HG03575 (cell line): ENCODE results near the gene DNM1.
"Not testable (repeated sequence)": the region's sequence is repeated elsewhere in the genome, so short reads cannot be mapped to it uniquely, and the experiment has no call there.

ENCODE experiments used
- ATAC-seq: cut with Tn5 transposase; IDR thresholded peaks from one replicate; pipeline ENCODE4 v1.9.1; 2021; ENCODE audit not compliant: unreplicated experiment, insufficient number of reproducible peaks, low FRiP score; ENCODE audit errors: extremely low read depth

Gene DNM1

DNA sequence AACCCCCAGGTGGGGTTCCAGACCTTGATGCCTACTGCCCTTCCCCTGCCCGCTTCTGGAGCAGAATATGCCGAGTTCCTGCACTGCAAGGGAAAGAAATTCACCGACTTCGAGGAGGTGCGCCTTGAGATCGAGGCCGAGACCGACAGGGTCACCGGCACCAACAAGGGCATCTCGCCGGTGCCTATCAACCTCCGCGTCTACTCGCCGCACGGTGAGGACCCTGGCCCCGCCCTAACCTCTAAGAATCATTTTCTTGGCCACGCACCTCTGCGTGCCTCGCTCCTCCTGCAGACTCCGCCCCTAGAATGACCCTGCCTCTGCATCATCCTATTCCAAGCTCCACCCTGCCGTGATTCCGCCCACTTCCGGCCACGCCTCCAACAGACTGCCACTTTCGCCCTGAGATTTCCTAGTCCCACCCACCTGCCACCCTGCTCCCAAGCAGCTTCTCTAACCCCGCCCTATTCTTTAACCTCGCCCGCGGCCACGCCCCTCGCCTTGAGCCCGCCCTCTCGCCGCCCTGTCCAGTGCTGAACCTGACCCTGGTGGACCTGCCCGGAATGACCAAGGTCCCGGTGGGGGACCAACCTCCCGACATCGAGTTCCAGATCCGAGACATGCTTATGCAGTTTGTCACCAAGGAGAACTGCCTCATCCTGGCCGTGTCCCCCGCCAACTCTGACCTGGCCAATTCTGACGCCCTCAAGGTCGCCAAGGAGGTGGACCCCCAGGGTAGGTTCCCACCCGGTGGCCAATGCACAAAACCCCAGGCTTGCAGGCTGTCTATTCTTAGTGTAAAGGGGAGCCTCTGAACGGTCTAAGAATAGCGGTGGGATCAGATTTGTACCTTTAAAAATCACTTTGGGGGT is 15.6 kb downstream of the DNM1 start:
- peak; percentile 80 for ATAC-seq

DNA sequence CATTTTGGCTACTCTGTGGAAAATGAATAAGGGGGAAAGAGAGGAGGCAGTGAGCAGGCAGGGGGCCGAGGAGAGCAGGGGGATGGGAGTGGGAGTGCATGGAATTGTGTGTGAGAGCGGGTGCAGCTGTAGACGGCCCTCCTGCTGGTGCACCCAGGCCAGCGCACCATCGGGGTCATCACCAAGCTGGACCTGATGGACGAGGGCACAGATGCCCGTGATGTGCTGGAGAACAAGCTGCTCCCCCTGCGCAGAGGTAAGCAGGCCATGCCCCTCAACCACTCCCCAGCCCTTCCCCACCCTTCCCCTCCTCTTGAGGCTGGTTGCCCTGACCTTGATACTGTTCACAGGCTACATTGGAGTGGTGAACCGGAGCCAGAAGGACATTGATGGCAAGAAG is 16.7 kb downstream of the DNM1 start:
- ATAC-seq, result no peak

DNA sequence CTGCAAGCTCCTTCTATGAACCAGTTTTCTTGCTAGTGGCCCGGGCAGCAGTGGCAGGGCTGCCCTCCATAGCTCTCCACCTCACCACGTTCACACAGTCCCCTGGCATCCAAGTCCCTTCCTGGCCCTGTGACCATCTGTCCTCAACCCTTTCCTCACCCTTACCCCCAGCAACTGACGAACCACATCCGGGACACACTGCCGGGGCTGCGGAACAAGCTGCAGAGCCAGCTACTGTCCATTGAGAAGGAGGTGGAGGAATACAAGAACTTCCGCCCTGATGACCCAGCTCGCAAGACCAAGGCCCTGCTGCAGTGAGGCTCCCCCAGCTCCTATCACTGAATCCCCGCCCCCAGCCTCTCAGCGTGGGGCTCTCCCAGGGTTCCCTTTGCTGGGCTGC is 18.8 kb downstream of the DNM1 start:
- no peak for ATAC-seq

DNA sequence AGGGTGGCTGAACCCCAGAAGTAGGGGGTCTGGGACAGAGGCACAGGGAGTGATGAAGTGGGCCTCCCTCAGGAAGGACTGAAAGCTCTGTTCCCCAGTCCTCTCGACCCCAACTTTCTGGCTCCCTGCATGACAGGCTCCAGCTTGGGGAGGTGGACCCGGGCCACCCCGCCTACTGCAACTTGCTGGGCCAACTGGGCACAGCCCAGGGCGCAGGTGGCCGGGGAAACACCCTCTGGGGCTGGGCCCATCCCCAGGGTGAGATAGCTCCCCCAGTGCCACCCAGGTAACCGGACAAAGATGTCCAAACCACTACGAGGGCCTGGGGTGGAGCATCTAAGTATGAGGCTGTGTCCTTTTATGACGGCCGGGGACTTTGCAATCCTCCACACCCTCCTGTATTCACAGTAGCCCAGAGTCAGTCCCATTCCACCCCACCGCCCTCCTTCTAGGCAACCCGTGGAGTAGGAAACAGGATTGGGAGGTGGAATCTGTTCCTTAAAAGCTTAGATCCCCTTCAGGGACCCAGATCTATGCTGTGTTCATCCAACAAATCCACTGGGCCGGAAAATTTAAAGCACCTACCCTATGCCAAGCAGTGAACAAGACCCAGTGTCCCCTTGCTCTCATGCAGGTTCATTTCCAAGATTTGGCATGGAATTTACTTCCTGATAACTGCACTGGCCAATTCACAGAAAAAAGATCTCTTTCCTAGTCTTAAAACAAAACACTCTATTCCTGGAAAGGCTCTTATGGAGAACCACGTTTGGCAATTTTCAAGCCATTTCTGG is 19.9 kb downstream of the DNM1 start:
- no peak for ATAC-seq

DNA sequence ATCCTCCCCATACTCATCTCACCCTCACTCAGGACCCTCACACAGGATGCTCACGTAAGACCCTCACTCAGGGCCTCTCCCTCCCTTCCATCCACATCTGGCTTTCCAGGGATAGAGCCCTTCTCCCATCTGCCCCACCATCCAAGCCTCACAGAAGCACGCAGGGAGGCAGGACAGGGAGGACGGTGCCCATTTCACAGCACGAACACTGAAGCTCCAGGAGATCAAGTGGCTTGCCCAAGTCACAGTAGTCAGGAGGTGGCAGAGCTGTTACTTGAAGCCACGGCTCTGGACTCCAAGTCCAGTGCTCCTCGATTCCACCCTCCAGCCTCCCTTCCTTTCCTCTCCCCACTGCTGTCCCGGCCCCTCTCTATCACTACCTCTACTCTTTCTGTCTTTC is 21.7 kb downstream of the DNM1 start:
- no peak for ATAC-seq

DNA sequence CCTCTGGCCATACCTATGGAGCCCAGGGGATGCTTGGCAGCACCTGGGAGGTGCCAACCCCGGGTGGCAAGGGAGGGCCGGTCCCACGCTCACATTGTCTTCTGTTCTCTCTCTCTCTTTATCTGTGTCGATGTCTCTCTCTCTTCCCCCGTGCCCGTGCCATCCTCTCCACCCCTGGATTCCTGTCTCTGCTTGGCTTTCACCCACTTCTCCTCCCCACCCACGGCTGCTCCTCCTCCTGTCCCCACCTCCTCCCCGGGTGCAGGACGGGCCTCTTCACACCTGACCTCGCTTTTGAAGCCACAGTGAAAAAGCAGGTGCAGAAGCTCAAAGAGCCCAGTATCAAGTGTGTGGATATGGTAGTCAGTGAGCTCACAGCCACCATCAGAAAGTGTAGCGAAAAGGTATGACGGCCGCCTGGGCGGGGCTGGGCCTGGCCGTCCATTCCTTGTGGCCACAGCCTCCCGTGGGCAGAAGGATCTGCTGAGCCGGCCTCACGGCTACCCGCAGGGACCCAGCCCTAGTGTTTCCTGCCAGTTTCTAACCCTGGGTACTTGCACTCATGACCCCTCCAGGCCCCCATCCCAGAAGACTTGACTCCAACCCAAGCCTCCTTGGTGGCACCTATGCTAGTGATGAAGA is 22.7 kb downstream of the DNM1 start:
- no peak for ATAC-seq

DNA sequence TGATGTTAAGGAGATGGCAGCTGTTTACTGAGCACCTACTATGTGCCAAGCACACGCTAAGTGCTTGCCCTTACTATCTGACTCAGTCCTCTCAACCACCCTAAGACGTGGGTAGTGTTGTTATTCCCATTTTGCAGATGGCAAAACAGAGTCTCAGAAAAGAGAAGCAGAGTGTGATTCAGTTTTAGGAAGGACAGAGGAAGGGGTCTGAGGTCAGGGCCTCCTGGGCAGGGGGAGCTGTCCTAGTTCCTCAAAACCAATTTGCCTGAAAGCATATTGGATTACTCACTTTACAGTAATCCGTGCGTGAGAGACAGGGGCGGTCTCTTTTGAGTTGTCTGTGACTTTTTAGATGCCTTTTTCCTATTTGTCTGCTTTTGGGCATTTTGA is 23.2 kb downstream of the DNM1 start:
- ATAC-seq, result no peak

DNA sequence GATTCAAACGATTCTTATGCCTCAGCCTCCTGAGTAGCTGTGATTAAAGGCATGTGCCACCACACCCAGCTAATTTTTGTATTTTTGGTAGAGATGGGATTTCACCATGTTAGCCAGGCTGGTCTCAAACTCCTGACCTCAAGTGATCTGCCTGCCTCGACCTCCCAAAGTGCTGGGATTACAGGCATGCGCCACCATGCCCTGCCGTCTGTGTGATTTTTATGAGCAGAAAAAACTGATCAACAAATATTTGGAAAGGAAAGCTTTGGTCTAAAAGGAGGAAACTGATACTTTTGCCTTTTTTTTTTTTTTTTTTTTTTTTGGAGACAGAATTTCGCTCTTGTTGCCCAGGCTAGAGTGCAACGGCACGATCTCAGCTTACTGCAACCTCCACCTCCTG is 27.7 kb downstream of the DNM1 start:
- not testable (repeated sequence) for ATAC-seq

DNA sequence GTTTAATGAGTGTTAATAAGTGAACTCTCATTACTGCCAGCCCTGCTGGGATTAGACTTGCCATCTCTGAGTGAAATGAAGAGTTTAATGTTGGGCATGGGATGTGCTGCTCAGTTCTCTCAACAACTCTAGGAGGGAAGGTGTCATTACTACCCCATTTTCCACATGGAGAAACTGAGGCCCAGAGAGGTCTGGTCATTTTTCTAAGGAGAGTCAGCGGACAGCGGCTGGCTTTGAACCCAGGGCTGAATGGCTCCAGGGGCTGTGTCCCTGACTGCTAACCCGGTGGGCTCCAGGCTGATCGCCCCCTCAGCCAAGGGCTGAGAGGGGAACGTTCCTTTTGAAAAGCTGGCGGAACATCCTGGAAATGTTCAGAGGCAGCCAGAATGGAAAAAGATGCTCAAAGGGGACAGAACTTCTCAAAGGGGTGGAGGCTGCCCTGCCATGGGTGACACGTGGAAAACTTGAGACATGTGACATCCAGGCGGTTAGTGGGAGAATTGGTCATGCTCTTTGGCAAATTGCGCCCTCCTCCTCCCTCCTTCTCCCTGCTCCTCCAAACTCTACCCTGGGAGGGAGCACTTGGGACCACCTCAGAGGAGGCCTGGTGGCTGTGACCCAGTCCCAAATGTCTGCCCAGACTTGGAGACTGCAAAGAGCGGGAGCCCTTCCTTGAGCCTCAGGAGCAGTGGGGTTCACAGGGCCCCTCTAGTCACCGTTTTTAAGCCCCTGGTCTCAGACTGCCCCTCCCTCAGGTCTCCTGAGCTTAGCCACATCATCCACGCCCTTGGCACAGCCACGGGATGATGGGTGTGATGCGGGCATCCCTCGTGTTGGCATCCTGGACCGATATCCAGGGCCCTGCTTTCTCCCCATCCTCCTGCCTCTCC is 28.7 kb downstream of the DNM1 start:
- ATAC-seq, result no peak

DNA sequence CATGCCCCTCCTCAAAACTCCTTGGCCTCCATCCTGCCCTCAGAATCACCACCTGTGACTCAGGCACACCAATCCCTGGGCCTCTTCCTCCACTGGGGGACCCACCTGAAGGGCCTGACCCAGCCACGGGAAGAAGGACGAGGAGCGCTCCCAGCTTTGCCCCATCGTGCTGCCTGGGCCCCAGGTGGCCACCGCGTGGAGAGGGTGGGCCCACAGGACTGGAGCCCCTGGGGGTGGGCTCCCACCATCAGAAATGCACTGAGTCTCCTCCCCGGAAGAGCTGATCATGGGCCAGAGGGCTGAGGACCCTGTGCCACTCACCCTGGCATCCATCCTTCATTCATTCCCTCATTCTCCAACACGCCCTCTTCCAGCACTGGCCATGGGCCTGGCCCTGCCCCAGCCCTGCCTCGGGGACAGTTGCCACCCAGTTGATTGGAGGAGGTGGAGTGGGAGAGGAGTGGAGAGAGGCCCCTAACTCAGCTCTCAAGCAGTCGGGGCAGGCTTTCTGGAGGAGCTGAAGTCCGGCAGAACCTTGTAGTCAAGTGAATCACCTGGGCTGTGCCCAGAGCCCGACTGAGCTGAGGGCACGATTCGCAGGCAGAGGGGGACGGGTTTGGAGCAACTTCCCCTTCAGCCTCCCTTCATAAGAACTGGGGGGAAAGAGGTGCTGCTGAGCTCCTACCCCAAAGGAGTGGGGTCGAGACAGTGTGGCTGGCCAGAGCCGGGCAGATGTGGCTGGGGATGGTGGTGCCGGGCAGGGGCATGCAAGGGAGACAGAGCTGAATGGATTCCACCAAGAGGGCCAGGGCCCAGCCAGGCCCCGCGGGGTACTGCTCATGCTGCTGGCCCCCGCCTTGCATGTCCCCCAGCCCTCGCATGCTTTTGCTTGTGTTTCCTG is 29.6 kb downstream of the DNM1 start:
- no peak for ATAC-seq

DNA sequence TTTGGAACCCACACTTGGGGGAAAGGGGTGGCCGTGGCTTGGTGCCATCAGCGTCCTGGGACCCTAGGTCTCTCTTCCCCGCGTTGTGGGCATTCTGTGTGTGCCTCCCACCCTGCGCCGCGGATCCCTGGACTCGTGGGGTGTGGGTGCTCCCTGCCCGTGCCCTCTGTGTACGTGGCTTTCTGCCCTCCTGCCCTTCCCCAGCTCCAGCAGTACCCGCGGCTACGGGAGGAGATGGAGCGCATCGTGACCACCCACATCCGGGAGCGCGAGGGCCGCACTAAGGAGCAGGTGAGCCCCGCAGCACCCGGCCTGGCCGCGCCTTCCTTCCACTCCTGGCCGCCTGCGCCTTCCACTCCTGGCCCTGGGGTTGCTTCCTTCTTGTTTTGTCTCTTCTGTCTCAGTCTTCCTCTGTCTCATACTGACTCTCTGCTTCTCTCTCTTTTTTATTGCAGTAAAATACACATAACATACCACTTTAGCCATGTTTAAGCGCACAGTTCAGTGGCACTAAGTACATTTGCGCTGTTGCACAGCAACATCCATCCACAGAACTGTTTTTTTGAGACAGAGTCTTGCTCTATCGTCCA is 30.7 kb downstream of the DNM1 start:
- ATAC-seq, result no peak

DNA sequence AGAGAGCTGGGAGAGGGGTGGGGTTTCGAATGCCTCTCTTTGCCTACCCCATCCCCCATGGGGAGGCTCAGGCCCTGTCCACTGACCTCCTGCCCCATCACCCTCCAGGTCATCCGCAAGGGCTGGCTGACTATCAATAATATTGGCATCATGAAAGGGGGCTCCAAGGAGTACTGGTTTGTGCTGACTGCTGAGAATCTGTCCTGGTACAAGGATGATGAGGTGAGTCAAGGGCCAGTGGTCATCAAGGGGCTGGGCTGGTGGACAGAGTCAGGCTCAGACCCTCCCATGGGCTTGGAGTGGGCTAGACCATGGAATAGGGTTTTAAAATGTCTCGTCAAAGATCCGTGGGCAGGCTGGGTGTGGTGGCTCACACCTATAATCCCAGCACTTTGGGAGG is 38.9 kb downstream of the DNM1 start:
- no peak for ATAC-seq

DNA sequence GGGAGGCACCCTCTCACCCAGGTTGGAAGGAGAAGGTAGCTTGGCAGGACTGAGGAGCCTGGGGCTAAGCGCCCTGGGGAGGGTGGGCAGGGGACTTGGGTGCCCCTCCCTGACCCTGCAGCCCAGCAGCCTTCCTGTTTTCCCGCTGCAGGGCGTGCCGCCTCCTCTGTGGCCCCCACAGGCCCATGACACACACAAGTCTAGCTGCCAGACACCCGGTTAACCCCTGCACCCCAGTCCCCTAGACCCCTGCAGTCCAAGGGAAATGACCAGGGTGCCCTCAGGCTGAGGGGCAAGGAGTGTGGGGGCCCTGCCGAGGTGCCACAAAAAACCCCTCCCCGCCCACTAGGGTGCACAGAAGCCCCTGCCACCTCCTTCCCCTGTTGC is 39.6 kb downstream of the DNM1 start:
- no peak for ATAC-seq

DNA sequence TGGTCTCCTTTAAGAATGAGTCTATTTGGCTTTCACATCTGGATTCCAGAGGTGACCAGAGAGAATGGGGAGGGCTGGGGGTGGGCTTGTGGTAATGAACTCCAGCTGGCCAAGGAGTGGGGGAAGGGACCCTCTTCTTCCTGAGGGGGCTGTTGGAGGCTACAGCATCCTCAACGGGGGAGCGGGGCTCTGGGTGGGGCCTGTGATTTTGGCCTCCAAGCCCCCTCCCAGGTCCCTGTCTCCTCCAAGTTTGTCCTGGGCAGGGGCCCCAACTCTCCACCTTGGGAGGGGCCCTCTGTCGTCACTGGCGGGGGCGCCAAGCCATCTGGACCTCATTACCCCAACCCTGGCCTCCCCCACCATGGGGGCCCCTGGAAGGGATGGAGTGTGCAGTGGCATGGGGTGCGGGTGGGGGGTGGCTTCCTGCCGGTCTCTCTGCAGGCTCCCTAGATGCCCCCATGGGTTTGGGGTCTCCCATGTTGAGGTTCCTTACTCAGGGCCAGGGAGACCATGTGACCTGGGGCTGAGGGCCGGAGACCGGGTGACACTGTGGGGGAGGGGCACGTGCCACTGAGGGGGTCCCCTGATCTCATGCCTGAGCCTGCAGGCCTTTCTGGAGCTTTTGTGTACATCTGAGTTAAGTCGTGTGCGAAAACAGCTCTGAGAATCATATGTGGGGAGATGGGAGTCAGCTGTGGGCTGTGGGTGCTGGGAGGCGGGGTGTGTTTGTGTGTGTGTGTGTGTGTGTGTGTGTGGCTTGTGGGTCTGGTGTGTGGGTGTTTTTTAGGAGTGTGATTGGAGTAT is 40.2 kb downstream of the DNM1 start:
- no peak for ATAC-seq

DNA sequence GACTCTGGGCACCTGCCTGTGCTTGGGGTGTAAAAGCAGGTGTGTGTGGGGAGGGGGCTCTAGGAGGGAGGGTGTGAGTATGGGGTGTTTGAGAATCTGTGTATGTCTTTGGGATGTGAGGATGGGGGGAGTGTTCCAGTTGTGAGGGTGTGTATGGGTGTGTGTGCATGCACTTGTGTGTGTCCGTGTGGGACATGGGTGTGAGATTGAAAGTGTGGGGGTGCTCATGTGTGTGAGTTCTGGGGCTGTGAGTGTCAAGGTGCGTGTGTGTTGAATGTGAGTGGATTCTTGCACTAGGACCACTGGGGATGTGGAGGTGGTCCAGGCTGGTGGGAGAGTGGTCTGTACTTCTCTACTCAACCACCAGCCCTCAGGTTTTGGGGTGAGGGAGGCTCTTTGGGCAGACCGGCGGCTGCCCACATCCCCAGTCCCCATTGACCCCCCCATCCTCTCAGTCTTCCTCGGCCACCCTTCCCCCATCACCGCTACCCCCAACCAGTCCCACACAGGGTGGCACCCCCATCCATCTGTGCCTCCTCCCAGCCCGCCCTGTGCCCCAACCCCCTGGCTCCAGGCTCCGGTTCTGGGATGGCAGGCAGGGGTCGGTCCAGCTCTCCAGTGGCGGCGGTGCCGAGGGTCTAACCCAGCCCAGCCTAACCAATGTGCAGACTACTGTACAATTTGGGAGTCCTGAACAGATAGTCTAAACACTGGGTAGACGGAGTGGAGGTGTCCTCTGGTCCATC is 41.1 kb downstream of the DNM1 start:
- no peak for ATAC-seq

DNA sequence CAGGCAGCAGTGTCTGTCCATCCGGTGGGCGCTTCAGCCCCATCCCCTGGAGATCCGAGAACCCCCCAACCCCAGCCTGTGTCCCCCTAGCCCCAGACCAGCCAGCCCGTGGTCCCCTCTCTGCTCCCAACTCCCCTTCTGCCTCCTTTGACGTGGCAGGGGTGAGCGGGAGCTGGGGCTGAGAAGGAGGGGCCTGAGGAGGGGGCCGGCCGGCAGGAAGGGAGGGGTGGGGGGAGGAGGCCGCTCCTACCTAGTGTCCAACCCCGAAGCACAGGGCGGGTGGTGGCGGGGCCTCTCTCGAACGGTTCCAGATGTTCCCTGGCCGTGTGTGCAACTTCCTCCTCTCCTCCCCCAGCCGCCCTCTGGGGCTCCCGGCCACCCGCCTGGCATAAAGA is 41.7 kb downstream of the DNM1 start:
- ATAC-seq, result no peak
